ENCODE measurements around the gene FLOT1. TPM values are rescaled to one million over a fixed set of nuclear protein-coding genes. Genes with fewer than 3 reads are reported as not detected.

Gene FLOT1
- total and polyA plus RNA-seq, 9 of the 15 experiments (the other 6 are each of a cell fraction or from before 2014, with no cell fraction given), result 11.7 to 149 (median 118) TPM

DNA sequence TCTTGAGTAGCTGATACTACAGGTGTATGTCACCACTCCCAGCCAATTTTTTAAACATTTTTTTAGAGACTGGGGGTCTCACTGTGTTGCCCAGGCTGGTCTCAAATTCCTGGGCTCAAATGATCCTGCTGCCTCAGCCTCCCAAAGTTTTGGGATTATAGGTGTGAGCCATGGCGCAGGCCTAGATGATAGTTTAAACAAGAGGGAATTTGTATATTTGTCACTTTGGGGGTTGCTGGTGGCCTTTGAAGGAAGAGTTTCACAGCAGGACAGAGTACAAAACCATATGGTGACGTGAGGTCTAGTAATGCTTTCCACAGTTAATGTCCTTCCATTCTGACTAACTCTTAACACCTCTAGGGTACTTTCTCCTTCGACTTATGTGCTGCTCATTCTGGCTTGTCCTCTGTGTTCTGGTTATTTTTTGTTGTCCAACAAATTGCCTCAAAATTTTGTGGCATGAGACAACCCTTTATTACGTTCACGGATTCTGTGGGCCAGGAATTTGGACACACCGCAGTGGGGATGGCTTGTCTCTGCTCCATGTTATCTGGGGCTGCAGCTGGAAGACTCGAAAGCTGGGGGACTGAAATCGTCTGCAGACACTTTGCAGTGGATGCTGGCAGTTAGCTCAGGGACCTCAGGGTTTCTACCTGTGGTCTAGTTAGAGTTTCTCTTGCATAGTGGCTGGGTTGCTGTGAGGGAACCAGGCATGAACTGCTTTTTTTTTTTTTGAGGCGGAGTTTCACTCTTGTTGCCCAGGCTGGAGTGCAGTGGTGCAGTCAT lies 24.9 kb upstream of the FLOT1 start (continued):
- peak; percentile 80 for TF ChIP-seq POLR2AphosphoS5 (IDR thresholded peaks at IDR 0.05; ENCODE audit: control insufficient read depth, insufficient read depth, low read depth, low read length)
- 0 out of 2 replicates have a peak, but pooled peaks have one; percentile 45 for TF ChIP-seq ZKSCAN8 (CRISPR knock-in tag; IDR thresholded peaks at IDR 0.05)
- TF ChIP-seq CTBP1 (IDR thresholded peaks at IDR 0.05; ENCODE audit: borderline replicate concordance), result peak; percentile 49; the same call in 1 of the 2 replicates
- no peak for TF ChIP-seq CHD7 (IDR thresholded peaks at IDR 0.05; ENCODE audit: low read depth, low read length)
- TF ChIP-seq, protein P1, sequence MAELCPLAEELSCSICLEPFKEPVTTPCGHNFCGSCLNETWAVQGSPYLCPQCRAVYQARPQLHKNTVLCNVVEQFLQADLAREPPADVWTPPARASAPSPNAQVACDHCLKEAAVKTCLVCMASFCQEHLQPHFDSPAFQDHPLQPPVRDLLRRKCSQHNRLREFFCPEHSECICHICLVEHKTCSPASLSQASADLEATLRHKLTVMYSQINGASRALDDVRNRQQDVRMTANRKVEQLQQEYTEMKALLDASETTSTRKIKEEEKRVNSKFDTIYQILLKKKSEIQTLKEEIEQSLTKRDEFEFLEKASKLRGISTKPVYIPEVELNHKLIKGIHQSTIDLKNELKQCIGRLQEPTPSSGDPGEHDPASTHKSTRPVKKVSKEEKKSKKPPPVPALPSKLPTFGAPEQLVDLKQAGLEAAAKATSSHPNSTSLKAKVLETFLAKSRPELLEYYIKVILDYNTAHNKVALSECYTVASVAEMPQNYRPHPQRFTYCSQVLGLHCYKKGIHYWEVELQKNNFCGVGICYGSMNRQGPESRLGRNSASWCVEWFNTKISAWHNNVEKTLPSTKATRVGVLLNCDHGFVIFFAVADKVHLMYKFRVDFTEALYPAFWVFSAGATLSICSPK (IDR thresholded peaks at IDR 0.05; ENCODE audit: borderline replicate concordance), result no peak
- TF ChIP-seq NEUROD1 (IDR thresholded peaks at IDR 0.05; ENCODE audit: borderline replicate concordance, low read depth, low read length, partially characterized antibody), result no peak
- no peak for TF ChIP-seq U2AF2 (optimal IDR thresholded peaks at IDR 0.05; ENCODE audit: low read depth, low read length)
- TF ChIP-seq RBM39 (optimal IDR thresholded peaks at IDR 0.05; ENCODE audit: low read depth, low read length), result no peak
- peak; percentile 43 to 97; a peak in 3 of 4 replicates for TF ChIP-seq TEAD1 (CRISPR knock-in tag; IDR thresholded peaks at IDR 0.05)
- no peak for TF ChIP-seq TOE1 (IDR thresholded peaks at IDR 0.05; ENCODE audit: borderline replicate concordance)
- TF ChIP-seq TOE1 (CRISPR knock-in tag; IDR thresholded peaks at IDR 0.05; ENCODE audit: borderline replicate concordance, low read depth), result 0 out of 2 replicates have a peak, but pooled peaks have one; percentile 47
- 0 out of 2 replicates have a peak, but pooled peaks have one; percentile 29 for TF ChIP-seq CREM (IDR thresholded peaks at IDR 0.05; ENCODE audit: low read depth)
